ENCODE measurements around the gene TET2. TPM values are rescaled to one million over a fixed set of nuclear protein-coding genes. Genes with fewer than 3 reads are reported as not detected.
A peak's percentile ranks its signal among the peaks of the same experiment; 100 is the strongest.

Gene TET2
- total and polyA plus RNA-seq, 2 donors from 2014 or later: 1.8 to 31.5 TPM

DNA sequence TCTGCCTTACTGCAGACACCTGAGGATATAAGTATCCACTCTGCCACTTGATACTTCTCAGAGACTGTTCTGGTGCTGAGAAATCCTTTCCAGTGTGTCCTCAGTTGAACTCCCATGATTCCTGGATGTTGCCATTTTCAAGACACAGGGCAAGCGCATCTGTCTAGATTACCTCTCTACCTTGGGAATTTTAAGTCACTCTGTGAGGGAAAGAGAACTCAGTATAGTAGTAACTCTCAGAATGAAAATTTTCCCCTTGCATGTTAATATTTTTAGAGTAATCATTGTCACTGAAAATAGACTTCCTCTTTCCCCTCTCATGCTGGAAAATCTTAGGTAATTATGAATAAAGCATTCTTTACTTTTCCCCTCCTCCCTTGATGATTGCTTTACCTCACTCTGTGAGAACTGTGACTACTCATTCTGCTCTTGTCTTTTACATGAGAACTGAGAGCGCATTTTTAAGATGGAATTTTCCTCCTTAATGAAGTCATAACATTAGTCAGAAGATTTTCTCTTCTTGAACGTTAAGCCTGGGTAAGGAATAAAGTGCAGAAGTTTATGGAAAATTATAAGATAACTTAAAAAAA, 45.0 kb downstream of the TET2 start:
- TF ChIP-seq, protein P1, sequence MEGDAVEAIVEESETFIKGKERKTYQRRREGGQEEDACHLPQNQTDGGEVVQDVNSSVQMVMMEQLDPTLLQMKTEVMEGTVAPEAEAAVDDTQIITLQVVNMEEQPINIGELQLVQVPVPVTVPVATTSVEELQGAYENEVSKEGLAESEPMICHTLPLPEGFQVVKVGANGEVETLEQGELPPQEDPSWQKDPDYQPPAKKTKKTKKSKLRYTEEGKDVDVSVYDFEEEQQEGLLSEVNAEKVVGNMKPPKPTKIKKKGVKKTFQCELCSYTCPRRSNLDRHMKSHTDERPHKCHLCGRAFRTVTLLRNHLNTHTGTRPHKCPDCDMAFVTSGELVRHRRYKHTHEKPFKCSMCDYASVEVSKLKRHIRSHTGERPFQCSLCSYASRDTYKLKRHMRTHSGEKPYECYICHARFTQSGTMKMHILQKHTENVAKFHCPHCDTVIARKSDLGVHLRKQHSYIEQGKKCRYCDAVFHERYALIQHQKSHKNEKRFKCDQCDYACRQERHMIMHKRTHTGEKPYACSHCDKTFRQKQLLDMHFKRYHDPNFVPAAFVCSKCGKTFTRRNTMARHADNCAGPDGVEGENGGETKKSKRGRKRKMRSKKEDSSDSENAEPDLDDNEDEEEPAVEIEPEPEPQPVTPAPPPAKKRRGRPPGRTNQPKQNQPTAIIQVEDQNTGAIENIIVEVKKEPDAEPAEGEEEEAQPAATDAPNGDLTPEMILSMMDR (IDR thresholded peaks at IDR 0.05; ENCODE audit: borderline replicate concordance, extremely low read depth, insufficient read depth): no peak
- peak; percentile 46 for FAIRE-seq
- no peak overlapping the region for H3K27ac ChIP-seq (ENCODE audit: low read depth in 2 of 2, low read length in 2 of 2)
- no peaks in the 10 kb centered on the region for H3K9me3 ChIP-seq (ENCODE audit: control insufficient read depth in 2 of 3, insufficient read depth in 1 of 3, low read length in 3 of 3)
- peaks cover 0 to 5% (median 4%) of the 10 kb centered on the region in 3 donors for H3K4me1 ChIP-seq (ENCODE audit: control insufficient read depth in 2 of 3, insufficient read depth in 2 of 3, low read depth in 1 of 3, low read length in 3 of 3)
- H3K36me3 ChIP-seq (ENCODE audit: control insufficient read depth in 2 of 3, insufficient read depth in 3 of 3, low read length in 3 of 3): peaks cover 0 to 5% (median 0%) of the 10 kb centered on the region in 3 donors
- no peak for DNase-seq
- H3K4me3 ChIP-seq (ENCODE audit: low read length in 3 of 3): no peak overlapping the region
- intact Hi-C loops (cut with DNase I): no loop called here
- no peaks in the 10 kb centered on the region for H3K27me3 ChIP-seq (ENCODE audit: control insufficient read depth, insufficient read depth, low read length)
- no peak overlapping the region for H3K9ac ChIP-seq (ENCODE audit: low read length in 3 of 3)

DNA sequence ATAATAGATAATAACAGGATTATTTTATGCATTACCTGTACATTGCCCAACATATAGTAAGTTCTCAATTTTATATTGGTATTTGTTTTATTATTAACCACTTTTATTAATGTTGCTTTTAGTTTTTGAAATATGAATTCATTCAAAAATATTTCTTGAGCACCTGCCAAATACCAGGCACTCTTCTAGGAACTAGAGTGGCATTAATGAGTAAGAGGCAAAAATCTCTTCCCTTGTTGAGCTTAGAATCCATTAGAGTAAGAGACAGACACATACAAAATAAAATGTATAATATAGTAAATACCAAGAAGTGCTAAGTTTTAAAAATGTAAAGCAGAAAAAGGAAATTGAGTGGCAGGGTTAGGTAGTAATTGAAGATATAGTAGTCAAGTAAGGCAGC, 45.8 kb downstream of the TET2 start:
- no peaks in the 10 kb centered on the region for H3K27me3 ChIP-seq (ENCODE audit: control insufficient read depth, insufficient read depth, low read length)
- H3K27ac ChIP-seq (ENCODE audit: low read depth in 2 of 2, low read length in 2 of 2): no peak overlapping the region
- DNase-seq (no peak), FAIRE-seq (peak; percentile 56)
- H3K9ac ChIP-seq (ENCODE audit: low read length in 3 of 3): no peak overlapping the region
- H3K4me3 ChIP-seq (ENCODE audit: low read length in 3 of 3): no peak overlapping the region
- H3K9me3 ChIP-seq (ENCODE audit: control insufficient read depth in 2 of 3, insufficient read depth in 1 of 3, low read length in 3 of 3): no peaks in the 10 kb centered on the region
- H3K4me1 ChIP-seq (ENCODE audit: control insufficient read depth in 2 of 3, insufficient read depth in 2 of 3, low read depth in 1 of 3, low read length in 3 of 3): peaks cover 0 to 5% (median 4%) of the 10 kb centered on the region in 3 donors
- H3K36me3 ChIP-seq (ENCODE audit: control insufficient read depth in 2 of 3, insufficient read depth in 3 of 3, low read length in 3 of 3): peaks cover 0 to 5% (median 0%) of the 10 kb centered on the region in 3 donors
- TF ChIP-seq, protein P1 (IDR thresholded peaks at IDR 0.05; ENCODE audit: borderline replicate concordance, extremely low read depth, insufficient read depth): no peak
- intact Hi-C loops (cut with DNase I): no loop called here

DNA sequence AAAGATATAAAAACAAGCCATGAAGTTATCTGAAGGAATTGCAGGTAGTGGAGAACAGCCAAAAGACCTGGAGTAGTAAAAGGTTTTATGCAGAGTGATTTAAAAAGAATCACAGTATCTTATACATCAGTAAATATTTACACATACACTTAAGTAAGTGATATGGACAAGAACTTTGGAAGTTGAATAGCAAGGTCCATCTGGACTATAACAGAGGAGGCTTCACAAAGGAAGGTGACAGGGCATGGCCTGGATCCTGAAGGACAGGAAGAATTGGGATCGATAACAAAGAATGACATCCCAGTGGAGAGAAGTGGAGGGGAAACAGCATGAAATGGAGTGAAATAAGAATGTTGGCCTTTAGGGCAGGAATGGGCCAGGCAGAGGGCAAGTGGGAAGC, 46.2 kb downstream of the TET2 start:
- peaks cover 0 to 5% (median 4%) of the 10 kb centered on the region in 3 donors for H3K4me1 ChIP-seq (ENCODE audit: control insufficient read depth in 2 of 3, insufficient read depth in 2 of 3, low read depth in 1 of 3, low read length in 3 of 3)
- H3K27ac ChIP-seq (ENCODE audit: low read depth in 2 of 2, low read length in 2 of 2): no peak overlapping the region
- H3K9ac ChIP-seq (ENCODE audit: low read length in 3 of 3): no peak overlapping the region
- TF ChIP-seq, protein P1 (IDR thresholded peaks at IDR 0.05; ENCODE audit: borderline replicate concordance, extremely low read depth, insufficient read depth): no peak
- H3K4me3 ChIP-seq (ENCODE audit: low read length in 3 of 3): no peak overlapping the region
- intact Hi-C loops (cut with DNase I): no loop called here
- FAIRE-seq: no peak
- no peaks in the 10 kb centered on the region for H3K9me3 ChIP-seq (ENCODE audit: control insufficient read depth in 2 of 3, insufficient read depth in 1 of 3, low read length in 3 of 3)
- no peak for DNase-seq
- H3K27me3 ChIP-seq (ENCODE audit: control insufficient read depth, insufficient read depth, low read length): no peaks in the 10 kb centered on the region
- H3K36me3 ChIP-seq (ENCODE audit: control insufficient read depth in 2 of 3, insufficient read depth in 3 of 3, low read length in 3 of 3): peaks cover 0 to 5% (median 0%) of the 10 kb centered on the region in 3 donors

DNA sequence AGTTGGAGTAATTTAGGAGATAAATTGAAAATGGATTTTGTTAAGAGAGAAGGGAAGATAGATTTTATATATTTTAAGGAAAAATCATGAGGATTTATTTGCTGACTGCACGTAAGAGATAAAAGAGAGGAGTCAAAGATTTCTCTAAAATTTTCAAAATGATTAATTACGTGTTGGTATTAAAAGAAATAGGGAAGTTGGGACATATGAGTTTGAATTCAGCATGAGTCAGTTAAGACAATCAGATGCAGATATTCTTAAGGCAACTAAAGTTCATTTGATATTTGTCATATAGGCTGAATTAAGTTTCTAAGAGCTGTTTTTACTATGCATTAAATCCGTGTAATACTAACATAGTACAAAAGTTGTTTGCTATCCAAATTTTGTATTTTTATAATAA, 46.9 kb downstream of the TET2 start:
- intact Hi-C loops (cut with DNase I): no loop called here
- H3K4me3 ChIP-seq (ENCODE audit: low read length in 3 of 3): no peak overlapping the region
- no peaks in the 10 kb centered on the region for H3K9me3 ChIP-seq (ENCODE audit: control insufficient read depth in 2 of 3, insufficient read depth in 1 of 3, low read length in 3 of 3)
- H3K27me3 ChIP-seq (ENCODE audit: control insufficient read depth, insufficient read depth, low read length): no peaks in the 10 kb centered on the region
- TF ChIP-seq, protein P1 (IDR thresholded peaks at IDR 0.05; ENCODE audit: borderline replicate concordance, extremely low read depth, insufficient read depth): no peak
- no peak overlapping the region for H3K27ac ChIP-seq (ENCODE audit: low read depth in 2 of 2, low read length in 2 of 2)
- peaks cover 0 to 5% (median 0%) of the 10 kb centered on the region in 3 donors for H3K36me3 ChIP-seq (ENCODE audit: control insufficient read depth in 2 of 3, insufficient read depth in 3 of 3, low read length in 3 of 3)
- FAIRE-seq (no peak), DNase-seq (no peak)
- H3K4me1 ChIP-seq (ENCODE audit: control insufficient read depth in 2 of 3, insufficient read depth in 2 of 3, low read depth in 1 of 3, low read length in 3 of 3): peaks cover 0 to 5% (median 4%) of the 10 kb centered on the region in 3 donors
- H3K9ac ChIP-seq (ENCODE audit: low read length in 3 of 3): no peak overlapping the region
